HepG2 (cell line): ENCODE measurements around the gene OTOG. TPM values are rescaled to one million over a fixed set of nuclear protein-coding genes. Genes with fewer than 3 reads are reported as not detected.

Source experiments
- ATAC-seq: fragments of 200-7000 bp; cut with Tn5 transposase; 3 replicates; pipeline ENCODE4 v1.9.1; 2020; ENCODE audit warnings: mild to moderate bottlenecking, moderate library complexity
- BruUV-seq: library from RNA; stranded (reverse); fragments of 400-500 nt; replicated peaks from 2 replicates; lab custom pipeline; 2021; lab: Mats Ljungman, UMichigan
- CTCF ChIA-PET: fragments of 300-600 bp; formaldehyde crosslinking; extraction: SDS; loops from one replicate; lab custom pipeline; 2021; ENCODE audit warnings: low total read pairs, inconsistent platforms, low intra/inter-chr PET ratio; lab: Yijun Ruan, JAX
- POLR2A ChIA-PET: fragments of 350-600 bp; sonication (Branson Sonifier 250); formaldehyde crosslinking; loops from one replicate; lab custom pipeline; 2020; ENCODE audit warnings: antibody characterized with exemption, inconsistent platforms; lab: Yijun Ruan, JAX
- DNase-seq: peaks from one replicate; pipeline ENCODE4 v3.0.0-alpha.2; 2015; ENCODE audit warnings: low spot score
- FAIRE-seq: peaks from 3 replicates; lab custom pipeline; 2011; peaks lifted over from hg19 to GRCh38; lab: Jason Lieb, UNC
- H2AFZ ChIP-seq: one replicate; pipeline ENCODE4 v1.6.1; 2011; ENCODE audit warnings: low read length, inconsistent platforms
- H3K27ac ChIP-seq: fragments of 300-600 bp; 3 replicates; pipeline ENCODE4 v1.8.0; 2011; ENCODE audit warnings: mixed run types, mild to moderate bottlenecking, mixed read lengths, low read length, inconsistent platforms; ENCODE audit not compliant: insufficient read depth; ENCODE audit errors: extremely low read length
- H3K27me3 ChIP-seq, 2 experiments: fragments of 200-600 bp in 1 of 2; 2 replicates in 1 of 2; 3 replicates in 1 of 2; pipeline versions ENCODE4 v1.6.0 to v1.8.0; 2011; ENCODE audit warnings: low read length in 2 of 2, mild to moderate bottlenecking in 2 of 2, moderate library complexity in 2 of 2, inconsistent platforms in 1 of 2; ENCODE audit not compliant: insufficient read depth in 2 of 2, control insufficient read depth in 1 of 2
- H3K36me3 ChIP-seq, 2 experiments: fragments of 200-600 bp in 1 of 2; replicated peaks in 1 of 2; 2 replicates in 1 of 2; 3 replicates in 1 of 2; pipeline versions ENCODE4 v1.5.1 to v1.8.0; 2011; ENCODE audit warnings: low read length in 2 of 2, inconsistent platforms in 1 of 2; ENCODE audit not compliant: insufficient read depth in 2 of 2, control insufficient read depth in 1 of 2
- H3K4me1 ChIP-seq: 2 replicates; pipeline ENCODE4 v1.5.1; 2012; ENCODE audit warnings: low read length, inconsistent platforms; ENCODE audit not compliant: insufficient read depth
- H3K4me2 ChIP-seq: 2 replicates; pipeline ENCODE4 v1.6.0; 2011; ENCODE audit warnings: low read depth, low read length, inconsistent platforms
- H3K4me3 ChIP-seq, 3 experiments: fragments of 200-600 bp in 1 of 3; sonication (generic), shearing (Covaris generic) in 1 of 3; replicated peaks in 1 of 3; 2 replicates each; pipeline ENCODE4 v1.5.1; 2011 to 2016; ENCODE audit warnings: low read length in 3 of 3, inconsistent platforms in 2 of 3, low read depth in 2 of 3, mild to moderate bottlenecking in 2 of 3, control low read depth in 1 of 3, mixed read lengths in 1 of 3; ENCODE audit not compliant: insufficient read depth in 1 of 3
- H3K79me2 ChIP-seq: one replicate; pipeline ENCODE4 v1.6.1; 2011; ENCODE audit warnings: low read length, inconsistent platforms; ENCODE audit not compliant: insufficient read depth
- H3K9ac ChIP-seq: 2 replicates; pipeline ENCODE4 v1.6.0; 2011; ENCODE audit warnings: mild to moderate bottlenecking, low read depth, low read length, inconsistent platforms; ENCODE audit not compliant: insufficient read depth
- H3K9me3 ChIP-seq: 2 replicates; pipeline ENCODE4 v1.5.1; 2012; ENCODE audit warnings: mild to moderate bottlenecking, low read length
- H4K20me1 ChIP-seq: 2 replicates; pipeline ENCODE4 v1.6.0; 2011; ENCODE audit warnings: inconsistent platforms, mild to moderate bottlenecking, low read length, moderate library complexity; ENCODE audit not compliant: insufficient read depth
- ESRRA ChIP-seq: sonication (generic); formaldehyde crosslinking; IDR thresholded peaks from 2 replicates; pipeline ENCODE4 v1.5.1; 2020; ENCODE audit warnings: mild to moderate bottlenecking, low read depth, missing genetic modification reagents
- ETV6 ChIP-seq: sonication (generic); formaldehyde crosslinking; conservative IDR thresholded peaks from 2 replicates; pipeline ENCODE4 v1.4.0; 2020; ENCODE audit warnings: missing genetic modification reagents
- FOXO1 ChIP-seq: sonication (generic); formaldehyde crosslinking; IDR thresholded peaks from 2 replicates; pipeline ENCODE4 v1.4.0; 2020; ENCODE audit warnings: missing genetic modification reagents
- GPN1 ChIP-seq: sonication (generic); formaldehyde crosslinking; IDR thresholded peaks from 2 replicates; pipeline ENCODE4 v1.5.1; 2020; ENCODE audit warnings: missing genetic modification reagents, borderline replicate concordance
- JUND ChIP-seq: sonication (generic); formaldehyde crosslinking; IDR thresholded peaks from 2 replicates; pipeline ENCODE4 v1.8.0; 2022; ENCODE audit warnings: mild to moderate bottlenecking, missing genetic modification reagents
- PHF20 ChIP-seq: sonication (generic); formaldehyde crosslinking; IDR thresholded peaks from 2 replicates; pipeline ENCODE4 v1.5.0; 2020; ENCODE audit warnings: mild to moderate bottlenecking, missing genetic modification reagents
- POLR2A ChIP-seq, 2 experiments: IDR thresholded peaks; 2 replicates each; pipeline ENCODE4 v1.6.1; 2011; ENCODE audit warnings: low read depth in 2 of 2, low read length in 2 of 2, mild to moderate bottlenecking in 1 of 2, moderate library complexity in 1 of 2; ENCODE audit not compliant: insufficient read depth in 1 of 2
- POLR2AphosphoS2 ChIP-seq: IDR thresholded peaks from 2 replicates; pipeline ENCODE4 v1.6.1; 2011; ENCODE audit warnings: low read depth, low read length, improper control_type of control experiment
- RCOR2 ChIP-seq: IDR thresholded peaks from 2 replicates; pipeline ENCODE4 v1.6.1; 2016; ENCODE audit warnings: missing biosample characterization, missing genetic modification reagents
- SMAD1 ChIP-seq: sonication (generic); formaldehyde crosslinking; IDR thresholded peaks from 2 replicates; pipeline ENCODE4 v1.4.0; 2020; ENCODE audit warnings: missing genetic modification reagents, low read depth, mild to moderate bottlenecking, borderline replicate concordance
- ZMYM2 ChIP-seq: sonication (generic); formaldehyde crosslinking; IDR thresholded peaks from 2 replicates; pipeline ENCODE4 v1.8.0; 2022; ENCODE audit warnings: mild to moderate bottlenecking, missing genetic modification reagents
- ZNF331 ChIP-seq: sonication (generic); formaldehyde crosslinking; IDR thresholded peaks from 2 replicates; pipeline ENCODE4 v1.4.0; 2020; ENCODE audit warnings: missing genetic modification reagents
- ZNF569 ChIP-seq: sonication (generic); formaldehyde crosslinking; IDR thresholded peaks from 2 replicates; pipeline ENCODE4 v1.5.0; 2020; ENCODE audit warnings: mild to moderate bottlenecking, missing genetic modification reagents, moderate library complexity, borderline replicate concordance
- ZNF747 ChIP-seq: sonication (generic); formaldehyde crosslinking; IDR thresholded peaks from 2 replicates; pipeline ENCODE4 v1.8.1; 2023; ENCODE audit warnings: missing genetic modification reagents, mild to moderate bottlenecking, borderline replicate concordance
- WGBS: methylation state at CpG from one replicate; pipeline ENCODE4 v1.1.6; 2017; ENCODE audit warnings: low lambda C conversion rate; 5-methylcytosine and 5-hydroxymethylcytosine counted together
- in situ Hi-C: cut with HindIII; loops from 2 replicates; pipeline ENCODE4 v1.10.0; 2017; ENCODE audit warnings: low pct_unique_long_range_greater_than_20kb; ENCODE audit not compliant: extremely low pct_ligation_motif_present
- intact Hi-C: fragments of 100-400 bp; cut with micrococcal nuclease; formaldehyde crosslinking; loops from one replicate; pipeline ENCODE4 v1.10.0; 2022; ENCODE audit not compliant: unreplicated experiment
- polyA plus RNA-seq, 8 experiments: library from polyadenylated mRNA; depleted of rRNA in 3 of 8; stranded (reverse) in 7 of 8; unstranded in 1 of 8; fragments of >200 nt; fragmentation: Illumina TruSeq in 4 of 8; extraction: Trizol in 4 of 8; gene quantifications; 2 replicates each; pipeline versions ENCODE4 v1.2.1 to v1.2.3, GENCODE V29; 2011 to 2016; ENCODE audit warnings: low read depth in 4 of 8, missing spikeins in 1 of 8, mixed read lengths in 1 of 8; ENCODE audit not compliant: insufficient read depth in 1 of 8
- total RNA-seq, 5 experiments: library from RNA; depleted of rRNA; stranded (reverse); fragments of >200 nt; fragmentation: Illumina TruSeq; extraction: Trizol; gene quantifications; 2 replicates each; pipeline ENCODE4 v1.2.3, GENCODE V29; 2016; ENCODE audit warnings: low read depth in 1 of 5
- TF ChIP-seq, protein P1 (sequence below): sonication (generic); formaldehyde crosslinking; IDR thresholded peaks from 2 replicates; pipeline ENCODE4 v1.5.1; 2020; ENCODE audit warnings: missing genetic modification reagents, mild to moderate bottlenecking, borderline replicate concordance
- TF ChIP-seq, protein P2 (sequence below): sonication (generic); formaldehyde crosslinking; IDR thresholded peaks from 2 replicates; pipeline ENCODE4 v1.5.0; 2020; ENCODE audit warnings: mild to moderate bottlenecking, missing genetic modification reagents, moderate library complexity
- TF ChIP-seq, protein P3 (sequence below): sonication (generic); formaldehyde crosslinking; IDR thresholded peaks from 2 replicates; pipeline ENCODE4 v1.4.0; 2020; ENCODE audit warnings: mild to moderate bottlenecking, missing genetic modification reagents
- TF ChIP-seq, protein P4 (sequence below): sonication (generic); formaldehyde crosslinking; conservative IDR thresholded peaks from 2 replicates; pipeline ENCODE4 v1.5.0; 2020; ENCODE audit warnings: missing genetic modification reagents

OTOG gene
- total and polyA plus RNA-seq, 2 of the 13 experiments (the other 11 are each of a cell fraction or from before 2014, with no cell fraction given): not detected

DNA sequence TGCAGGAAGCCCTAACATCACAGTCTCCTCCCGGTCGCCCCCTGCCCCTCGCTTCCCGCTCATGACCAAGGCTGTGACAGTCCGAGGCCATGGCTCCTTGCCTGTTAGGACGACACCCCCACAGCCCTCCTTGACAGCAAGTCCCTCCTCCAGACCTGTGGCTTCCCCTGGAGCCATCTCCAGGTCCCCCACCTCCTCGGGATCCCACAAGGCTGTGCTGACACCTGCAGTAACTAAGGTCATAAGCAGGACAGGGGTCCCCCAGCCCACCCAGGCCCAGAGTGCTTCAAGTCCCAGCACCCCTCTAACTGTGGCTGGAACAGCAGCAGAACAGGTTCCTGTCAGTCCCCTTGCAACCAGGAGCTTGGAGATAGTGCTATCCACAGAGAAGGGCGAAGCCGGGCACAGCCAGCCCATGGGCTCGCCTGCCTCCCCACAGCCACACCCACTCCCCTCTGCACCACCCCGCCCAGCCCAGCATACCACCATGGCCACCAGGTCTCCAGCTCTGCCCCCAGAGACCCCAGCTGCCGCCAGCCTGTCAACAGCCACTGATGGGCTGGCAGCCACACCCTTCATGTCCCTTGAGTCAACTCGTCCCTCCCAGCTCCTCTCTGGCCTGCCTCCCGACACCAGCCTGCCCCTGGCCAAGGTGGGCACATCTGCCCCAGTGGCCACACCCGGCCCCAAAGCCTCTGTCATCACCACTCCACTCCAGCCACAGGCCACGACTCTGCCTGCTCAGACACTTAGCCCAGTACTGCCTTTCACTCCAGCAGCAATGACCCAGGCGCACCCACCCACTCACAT lies 63.2 kb downstream of the OTOG start:
- Histone ChIP-seq H3K4me3 (no peak overlapping the region), H2AFZ (no peak overlapping the region), H3K9me3 (no peaks in the 10 kb centered on the region), H4K20me1 (no peaks in the 10 kb centered on the region), H3K4me1 (no peaks in the 10 kb centered on the region), H3K79me2 (no peaks in the 10 kb centered on the region), H3K4me2 (no peak overlapping the region), H3K9ac (no peak overlapping the region), H3K36me3 (no peaks in the 10 kb centered on the region), H3K27me3 (peaks cover 7 to 44% of the 10 kb centered on the region in 2 experiments; a peak in 4 of 5 replicates), H3K27ac (no peak overlapping the region)
- no peak for ATAC-seq
- in situ Hi-C loops (no loop called here), intact Hi-C loops (no loop called here)
- 9% methylated on average over 11 of the region's 17 CpGs for WGBS
- no TSS peak for BruUV-seq
- DNase-seq: no peak
- CTCF ChIA-PET: no interaction called here
- FAIRE-seq: no peak
- POLR2A ChIA-PET: no interaction called here
- TF ChIP-seq, protein P1, sequence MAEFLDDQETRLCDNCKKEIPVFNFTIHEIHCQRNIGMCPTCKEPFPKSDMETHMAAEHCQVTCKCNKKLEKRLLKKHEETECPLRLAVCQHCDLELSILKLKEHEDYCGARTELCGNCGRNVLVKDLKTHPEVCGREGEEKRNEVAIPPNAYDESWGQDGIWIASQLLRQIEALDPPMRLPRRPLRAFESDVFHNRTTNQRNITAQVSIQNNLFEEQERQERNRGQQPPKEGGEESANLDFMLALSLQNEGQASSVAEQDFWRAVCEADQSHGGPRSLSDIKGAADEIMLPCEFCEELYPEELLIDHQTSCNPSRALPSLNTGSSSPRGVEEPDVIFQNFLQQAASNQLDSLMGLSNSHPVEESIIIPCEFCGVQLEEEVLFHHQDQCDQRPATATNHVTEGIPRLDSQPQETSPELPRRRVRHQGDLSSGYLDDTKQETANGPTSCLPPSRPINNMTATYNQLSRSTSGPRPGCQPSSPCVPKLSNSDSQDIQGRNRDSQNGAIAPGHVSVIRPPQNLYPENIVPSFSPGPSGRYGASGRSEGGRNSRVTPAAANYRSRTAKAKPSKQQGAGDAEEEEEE (CRISPR knock-in tag): no peak
- TF ChIP-seq JUND (CRISPR knock-in tag) (no peak), SMAD1 (CRISPR knock-in tag) (no peak), ZNF569 (CRISPR knock-in tag) (no peak), ETV6 (CRISPR knock-in tag) (no peak), ZNF331 (no peak), GPN1 (CRISPR knock-in tag) (no peak), ZMYM2 (CRISPR knock-in tag) (no peak), ESRRA (CRISPR knock-in tag) (no peak), POLR2A (IDR thresholded peaks at IDR 0.05; ENCODE audit: insufficient read depth in 1 of 2, low read depth in 2 of 2, low read length in 2 of 2) (no peak), ZNF747 (CRISPR knock-in tag) (no peak), FOXO1 (CRISPR knock-in tag) (no peak), PHF20 (CRISPR knock-in tag) (no peak), POLR2AphosphoS2 (no peak), RCOR2 (CRISPR knock-in tag) (no peak)
- TF ChIP-seq, protein P2, sequence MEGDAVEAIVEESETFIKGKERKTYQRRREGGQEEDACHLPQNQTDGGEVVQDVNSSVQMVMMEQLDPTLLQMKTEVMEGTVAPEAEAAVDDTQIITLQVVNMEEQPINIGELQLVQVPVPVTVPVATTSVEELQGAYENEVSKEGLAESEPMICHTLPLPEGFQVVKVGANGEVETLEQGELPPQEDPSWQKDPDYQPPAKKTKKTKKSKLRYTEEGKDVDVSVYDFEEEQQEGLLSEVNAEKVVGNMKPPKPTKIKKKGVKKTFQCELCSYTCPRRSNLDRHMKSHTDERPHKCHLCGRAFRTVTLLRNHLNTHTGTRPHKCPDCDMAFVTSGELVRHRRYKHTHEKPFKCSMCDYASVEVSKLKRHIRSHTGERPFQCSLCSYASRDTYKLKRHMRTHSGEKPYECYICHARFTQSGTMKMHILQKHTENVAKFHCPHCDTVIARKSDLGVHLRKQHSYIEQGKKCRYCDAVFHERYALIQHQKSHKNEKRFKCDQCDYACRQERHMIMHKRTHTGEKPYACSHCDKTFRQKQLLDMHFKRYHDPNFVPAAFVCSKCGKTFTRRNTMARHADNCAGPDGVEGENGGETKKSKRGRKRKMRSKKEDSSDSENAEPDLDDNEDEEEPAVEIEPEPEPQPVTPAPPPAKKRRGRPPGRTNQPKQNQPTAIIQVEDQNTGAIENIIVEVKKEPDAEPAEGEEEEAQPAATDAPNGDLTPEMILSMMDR (CRISPR knock-in tag): no peak
- TF ChIP-seq, protein P3, sequence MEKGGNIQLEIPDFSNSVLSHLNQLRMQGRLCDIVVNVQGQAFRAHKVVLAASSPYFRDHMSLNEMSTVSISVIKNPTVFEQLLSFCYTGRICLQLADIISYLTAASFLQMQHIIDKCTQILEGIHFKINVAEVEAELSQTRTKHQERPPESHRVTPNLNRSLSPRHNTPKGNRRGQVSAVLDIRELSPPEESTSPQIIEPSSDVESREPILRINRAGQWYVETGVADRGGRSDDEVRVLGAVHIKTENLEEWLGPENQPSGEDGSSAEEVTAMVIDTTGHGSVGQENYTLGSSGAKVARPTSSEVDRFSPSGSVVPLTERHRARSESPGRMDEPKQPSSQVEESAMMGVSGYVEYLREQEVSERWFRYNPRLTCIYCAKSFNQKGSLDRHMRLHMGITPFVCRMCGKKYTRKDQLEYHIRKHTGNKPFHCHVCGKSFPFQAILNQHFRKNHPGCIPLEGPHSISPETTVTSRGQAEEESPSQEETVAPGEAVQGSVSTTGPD: no peak
- TF ChIP-seq, protein P4, sequence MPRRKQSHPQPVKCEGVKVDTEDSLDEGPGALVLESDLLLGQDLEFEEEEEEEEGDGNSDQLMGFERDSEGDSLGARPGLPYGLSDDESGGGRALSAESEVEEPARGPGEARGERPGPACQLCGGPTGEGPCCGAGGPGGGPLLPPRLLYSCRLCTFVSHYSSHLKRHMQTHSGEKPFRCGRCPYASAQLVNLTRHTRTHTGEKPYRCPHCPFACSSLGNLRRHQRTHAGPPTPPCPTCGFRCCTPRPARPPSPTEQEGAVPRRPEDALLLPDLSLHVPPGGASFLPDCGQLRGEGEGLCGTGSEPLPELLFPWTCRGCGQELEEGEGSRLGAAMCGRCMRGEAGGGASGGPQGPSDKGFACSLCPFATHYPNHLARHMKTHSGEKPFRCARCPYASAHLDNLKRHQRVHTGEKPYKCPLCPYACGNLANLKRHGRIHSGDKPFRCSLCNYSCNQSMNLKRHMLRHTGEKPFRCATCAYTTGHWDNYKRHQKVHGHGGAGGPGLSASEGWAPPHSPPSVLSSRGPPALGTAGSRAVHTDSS (CRISPR knock-in tag): no peak
